Liver (tissue), 3 donors: ENCODE measurements around the gene C2CD5.

Source experiments
- ATF3 ChIP-seq: IDR thresholded peaks from 2 replicates; pipeline ENCODE4 v1.6.1; 2016; ENCODE audit warnings: antibody characterized with exemption
- CTCF ChIP-seq: fragments of 150-350 bp; IDR thresholded peaks from 2 replicates; pipeline ENCODE4 v1.5.1; 2017; ENCODE audit warnings: improper control_type of control experiment, low read depth, low read length; ENCODE audit not compliant: missing input control
- EGR1 ChIP-seq, 2 donors: IDR thresholded peaks; 2 replicates each; pipeline ENCODE4 v1.6.1; 2016 to 2018; ENCODE audit warnings: antibody characterized with exemption in 2 of 2, low read depth in 2 of 2
- FOXA1 ChIP-seq: IDR thresholded peaks from 2 replicates; pipeline ENCODE4 v1.6.1; 2016; ENCODE audit warnings: antibody characterized with exemption
- JUND ChIP-seq, 2 donors: IDR thresholded peaks; 2 replicates each; pipeline ENCODE4 v1.6.1; 2016; ENCODE audit warnings: antibody characterized with exemption in 2 of 2
- MAX ChIP-seq: IDR thresholded peaks from 2 replicates; pipeline ENCODE4 v1.6.1; 2016; ENCODE audit warnings: antibody characterized with exemption
- RAD21 ChIP-seq, 2 donors: IDR thresholded peaks; 2 replicates each; pipeline ENCODE4 v1.6.1; 2016; ENCODE audit warnings: antibody characterized with exemption in 2 of 2, mild to moderate bottlenecking in 2 of 2
- REST ChIP-seq: IDR thresholded peaks from 2 replicates; pipeline ENCODE4 v1.6.1; 2016; ENCODE audit warnings: antibody characterized with exemption, mild to moderate bottlenecking
- TAF1 ChIP-seq: conservative IDR thresholded peaks from 2 replicates; pipeline ENCODE4 v1.6.1; 2016; ENCODE audit warnings: antibody characterized with exemption, mild to moderate bottlenecking
- YY1 ChIP-seq: IDR thresholded peaks from 2 replicates; pipeline ENCODE4 v1.6.1; 2016; ENCODE audit warnings: antibody characterized with exemption, mild to moderate bottlenecking
- donor health status: healthy.
- donor health status: healthy.

- TF ChIP-seq CTCF (no peak), REST (no peak), YY1 (no peak), MAX (no peak), RAD21 (IDR thresholded peaks at IDR 0.05) (no peak), TAF1 (no peak), FOXA1 (no peak), JUND (IDR thresholded peaks at IDR 0.05) (no peak), EGR1 (IDR thresholded peaks at IDR 0.05; ENCODE audit: low read depth in 2 of 2) (no peak), ATF3 (no peak)
Measured at GRCh38 chr12:22588817-22589216, 44.5 kb upstream of the C2CD5 start.
